SHP77 treated with DMSO at 0.1 percent for 48 hours (cell line): Measurements from ENCODE around the gene CD99.

Experiments used
- DNase-seq: peaks from one replicate; lab custom pipeline; 2025; lab: John Stamatoyannopoulos, UW

The CD99 gene, protein sequence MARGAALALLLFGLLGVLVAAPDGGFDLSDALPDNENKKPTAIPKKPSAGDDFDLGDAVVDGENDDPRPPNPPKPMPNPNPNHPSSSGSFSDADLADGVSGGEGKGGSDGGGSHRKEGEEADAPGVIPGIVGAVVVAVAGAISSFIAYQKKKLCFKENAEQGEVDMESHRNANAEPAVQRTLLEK

DNA sequence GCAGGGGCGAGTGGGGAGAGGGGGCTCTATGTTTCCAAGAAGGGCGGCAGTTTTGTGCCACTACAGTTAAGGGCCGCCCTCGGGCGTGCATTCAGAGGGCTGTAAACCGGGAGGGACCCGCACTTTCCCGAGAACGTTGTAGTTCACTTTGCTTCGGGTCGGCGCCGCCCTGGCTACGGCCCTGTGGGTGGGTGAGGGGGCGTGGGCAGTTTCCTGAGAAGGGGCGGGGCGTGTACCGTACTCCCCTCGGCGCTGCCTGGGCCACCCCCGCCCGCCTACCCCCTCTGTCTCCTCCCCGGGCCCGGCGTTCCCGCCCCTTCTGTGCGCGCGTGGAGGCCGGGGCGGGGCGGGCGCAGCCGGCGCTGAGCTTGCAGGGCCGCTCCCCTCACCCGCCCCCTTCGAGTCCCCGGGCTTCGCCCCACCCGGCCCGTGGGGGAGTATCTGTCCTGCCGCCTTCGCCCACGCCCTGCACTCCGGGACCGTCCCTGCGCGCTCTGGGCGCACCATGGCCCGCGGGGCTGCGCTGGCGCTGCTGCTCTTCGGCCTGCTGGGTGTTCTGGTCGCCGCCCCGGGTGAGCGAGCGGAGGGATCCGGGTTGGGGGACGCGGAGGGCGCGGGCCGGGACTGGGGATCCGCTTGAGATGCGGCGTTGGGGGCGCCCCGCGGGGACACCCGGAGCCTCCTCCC lies at the start of gene CD99:
Gene CD99, plus strand, starts transcription at position 440 of the 687 bp plus-strand sequence. Its CDS starts 66 bp downstream, at position 506.
- DNase-seq = no peak

DNA sequence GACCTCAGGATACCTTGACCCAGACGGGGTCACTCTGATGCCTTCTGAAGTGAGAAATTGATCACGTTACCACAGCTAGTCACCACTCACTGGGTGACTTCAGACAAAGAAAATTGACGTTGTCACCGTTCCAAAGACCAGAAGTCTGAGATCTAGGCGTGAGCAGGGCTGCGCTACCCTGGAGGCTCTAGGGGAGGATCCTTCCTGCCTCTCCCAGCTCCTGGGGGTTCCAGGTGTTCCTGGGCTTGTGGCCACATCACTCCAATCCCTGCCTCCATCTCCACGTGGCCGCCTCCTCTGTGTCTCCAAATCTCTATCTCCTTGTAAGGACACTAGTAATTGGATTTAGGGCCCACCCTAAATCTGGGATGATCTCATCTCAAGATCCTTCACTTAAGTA lies 48.9 kb upstream of the CD99 start:
- DNase-seq = no peak

DNA sequence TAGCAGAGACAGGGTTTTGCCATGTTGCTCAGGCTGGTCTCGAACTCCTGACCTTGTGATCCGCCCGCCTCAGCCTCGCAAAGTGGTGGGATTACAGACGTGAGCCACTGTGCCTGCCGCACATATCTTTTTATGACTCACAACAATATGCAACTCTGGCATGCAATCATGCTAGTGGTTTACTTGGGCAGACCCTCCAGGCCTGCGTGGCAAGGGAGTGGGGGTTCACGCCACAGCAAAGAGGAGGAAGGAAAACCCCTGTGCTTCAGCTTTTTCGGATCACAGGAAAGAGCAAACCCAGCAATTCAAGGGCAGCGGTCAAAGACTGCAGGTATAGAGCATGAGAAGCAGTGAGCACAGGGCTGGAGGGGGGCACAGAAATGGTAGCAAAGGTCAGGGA lies 48.3 kb upstream of the CD99 start:
- no peak for DNase-seq

DNA sequence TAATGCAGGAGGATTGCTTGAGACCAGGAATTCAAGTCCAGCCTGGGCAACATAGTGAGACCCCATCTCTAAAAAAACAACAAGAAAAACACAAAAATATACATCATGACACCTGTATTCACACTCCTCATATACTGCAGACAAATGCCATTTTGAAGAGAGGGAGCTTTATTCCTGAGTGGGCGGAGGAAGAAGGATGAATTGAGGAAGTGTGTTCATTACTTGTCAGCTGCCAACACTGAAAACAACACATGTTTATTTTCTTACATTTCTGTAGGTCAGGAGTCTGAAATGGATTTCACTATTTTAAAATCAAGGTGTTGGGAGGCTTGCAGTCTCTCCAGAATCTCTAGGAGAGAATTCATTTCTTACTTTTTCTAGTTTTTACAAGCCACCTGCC lies 47.2 kb upstream of the CD99 start:
- DNase-seq = no peak

DNA sequence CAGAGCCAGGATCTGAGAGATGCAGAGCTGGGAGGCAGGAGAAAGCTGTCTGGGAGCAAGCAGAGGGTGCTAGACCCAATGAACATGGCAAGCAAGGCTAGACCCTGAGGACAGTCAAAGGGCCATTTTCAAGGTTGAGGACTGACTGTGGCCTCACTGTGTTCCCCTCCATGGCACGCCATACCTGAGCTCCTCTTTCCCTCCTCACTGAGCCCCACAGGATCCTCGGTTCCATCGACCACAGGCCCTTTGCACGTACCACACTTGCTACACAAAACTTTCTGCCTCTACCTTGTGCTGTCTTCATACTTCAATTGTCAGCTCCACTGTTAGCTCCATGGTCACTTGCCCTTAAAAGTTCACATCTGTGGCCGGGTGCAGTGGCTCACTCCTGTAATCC lies 45.5 kb upstream of the CD99 start:
- no peak for DNase-seq

DNA sequence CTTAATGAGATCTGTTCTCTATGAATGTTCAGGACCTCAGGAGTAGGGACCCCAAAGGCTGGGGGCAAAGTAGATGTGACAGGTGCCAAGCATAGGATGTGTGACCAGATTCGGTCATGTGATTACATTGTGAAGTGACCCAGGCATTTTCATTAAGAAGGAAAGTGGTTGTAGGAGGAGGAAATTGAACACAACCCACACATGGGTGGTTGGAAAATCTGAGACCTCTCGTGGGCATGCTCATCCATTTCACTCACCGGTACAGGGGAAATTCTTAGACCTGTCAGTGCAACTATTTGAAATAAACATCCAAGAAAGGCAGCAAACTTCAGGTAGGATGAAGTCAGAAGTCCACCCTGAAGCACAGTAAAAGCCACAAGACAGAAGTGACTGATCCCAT lies 43.5 kb upstream of the CD99 start:
- DNase-seq = no peak

DNA sequence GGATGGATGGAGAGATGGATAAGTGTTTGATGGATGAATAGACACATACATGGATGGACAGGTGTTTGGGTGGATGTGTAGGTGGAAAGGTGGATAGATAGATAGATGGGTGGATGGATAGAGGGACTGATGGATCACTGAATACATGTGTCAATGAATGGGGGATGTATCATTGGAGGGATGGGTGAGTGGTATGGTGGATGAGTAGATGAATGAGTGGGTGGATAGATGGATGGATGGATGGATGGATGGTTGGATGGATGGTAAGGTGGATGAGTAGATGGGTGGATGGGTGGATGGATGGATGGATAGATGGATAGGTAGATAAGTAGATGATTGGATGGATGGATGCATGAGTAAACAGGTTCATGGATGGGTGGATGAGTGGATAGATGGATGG lies 41.1 kb upstream of the CD99 start:
- no peak for DNase-seq

DNA sequence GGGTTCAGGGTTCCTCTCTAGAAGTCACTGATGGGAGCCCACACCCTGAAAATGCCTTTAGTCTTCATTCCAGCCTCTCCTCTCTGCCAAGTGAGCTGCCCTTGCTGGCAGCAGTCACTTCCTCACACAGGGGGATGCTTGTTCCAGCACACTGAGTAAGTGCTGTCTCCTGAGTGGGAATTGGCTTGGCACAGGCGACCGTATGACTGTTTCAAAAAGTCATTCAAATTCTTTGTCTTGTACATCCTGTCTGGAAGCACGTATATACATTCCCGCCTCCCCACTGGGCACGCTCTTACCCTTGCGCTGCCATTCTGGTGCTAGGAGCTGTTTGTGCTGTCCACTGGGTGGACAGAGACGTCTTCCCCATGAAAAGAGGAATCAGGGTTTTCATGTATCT lies 40.2 kb upstream of the CD99 start:
- DNase-seq = no peak

DNA sequence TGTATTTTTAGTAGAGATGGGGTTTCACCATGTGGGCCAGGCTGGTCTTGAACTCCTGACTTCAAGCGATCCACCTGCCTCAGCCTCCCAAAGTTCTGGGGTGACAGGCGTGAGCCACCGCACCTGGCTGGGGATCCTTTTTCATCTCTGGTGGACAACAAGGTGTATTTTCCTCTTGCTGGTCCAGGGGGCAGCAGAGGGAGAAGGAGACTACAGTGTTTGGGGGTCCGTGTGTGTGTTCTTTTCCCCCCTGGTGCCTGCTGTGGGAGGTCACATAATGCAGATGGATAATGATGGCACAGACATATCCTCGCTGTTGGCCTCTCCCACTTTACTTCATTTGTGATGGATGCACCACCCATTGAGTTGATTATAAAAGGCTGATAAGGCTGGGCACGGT lies 39.0 kb upstream of the CD99 start:
- DNase-seq = no peak

DNA sequence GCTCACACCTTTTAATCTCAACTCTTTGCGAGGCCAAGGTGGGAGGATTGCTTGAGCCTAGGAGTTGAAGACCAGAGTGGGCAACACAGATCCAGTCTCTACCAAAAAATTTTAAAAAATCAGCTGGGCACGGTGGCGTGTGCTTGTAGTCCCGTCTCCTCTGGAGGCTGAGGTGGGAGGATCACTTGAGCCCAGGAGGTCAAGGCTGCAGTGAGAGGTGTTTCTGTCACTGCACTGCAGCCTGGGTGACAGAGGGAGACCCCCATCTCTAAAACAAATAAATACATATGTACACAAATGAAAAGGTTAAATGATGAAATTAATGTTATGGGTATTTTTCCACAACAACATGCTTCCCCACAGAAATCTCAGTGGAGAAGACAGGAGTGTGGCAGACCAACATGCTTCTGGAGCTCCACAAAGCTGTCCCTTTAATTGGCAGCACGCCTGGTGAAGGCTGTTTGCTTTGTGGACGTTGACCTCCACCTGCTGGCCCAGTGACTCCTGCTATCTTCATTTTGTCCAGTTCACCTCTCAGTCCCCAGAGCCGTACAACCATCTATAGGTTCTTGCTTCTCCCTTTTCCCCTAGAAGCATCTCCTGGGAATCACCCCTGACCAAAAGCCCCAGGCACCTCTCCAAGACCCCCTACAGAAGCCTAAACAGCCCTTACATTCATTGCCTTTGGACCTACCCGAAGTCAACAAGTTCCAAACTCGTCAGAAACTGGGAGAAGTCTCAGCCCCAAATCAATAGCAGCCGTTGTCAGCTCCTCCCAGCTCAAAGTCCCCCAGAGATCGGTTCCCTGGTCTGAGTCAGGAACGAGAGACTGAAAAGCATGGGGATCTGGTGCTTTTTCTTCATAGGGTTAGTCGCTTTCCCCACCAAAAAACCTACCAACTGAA lies 36.4 kb upstream of the CD99 start:
- DNase-seq = no peak

DNA sequence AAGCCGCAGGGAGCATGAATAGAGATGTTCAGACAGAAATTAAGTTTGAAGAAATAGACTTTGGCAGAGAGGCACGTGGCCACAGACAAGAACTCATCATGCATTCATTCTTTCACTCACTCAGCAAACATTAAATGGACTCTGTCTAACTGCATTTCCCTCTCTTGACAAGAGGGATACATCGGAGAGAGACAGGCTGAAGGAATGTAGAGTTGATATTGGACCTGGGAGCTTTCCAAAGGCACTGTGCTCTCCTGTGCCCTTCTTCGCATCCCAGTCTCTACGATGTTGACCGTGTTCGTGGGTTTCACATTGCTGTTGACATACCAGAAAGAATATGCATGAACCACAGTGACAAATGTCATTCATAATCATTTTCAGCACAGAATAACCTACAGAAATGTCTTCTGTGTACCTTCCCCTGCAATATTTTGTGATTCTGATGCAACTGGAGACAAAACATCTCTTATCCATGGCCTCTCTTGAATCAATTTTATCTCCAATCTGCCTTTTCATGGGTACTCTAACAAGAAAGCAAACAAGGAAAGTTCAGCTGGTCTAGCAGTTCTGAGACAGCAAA lies 34.7 kb upstream of the CD99 start:
- DNase-seq = no peak

DNA sequence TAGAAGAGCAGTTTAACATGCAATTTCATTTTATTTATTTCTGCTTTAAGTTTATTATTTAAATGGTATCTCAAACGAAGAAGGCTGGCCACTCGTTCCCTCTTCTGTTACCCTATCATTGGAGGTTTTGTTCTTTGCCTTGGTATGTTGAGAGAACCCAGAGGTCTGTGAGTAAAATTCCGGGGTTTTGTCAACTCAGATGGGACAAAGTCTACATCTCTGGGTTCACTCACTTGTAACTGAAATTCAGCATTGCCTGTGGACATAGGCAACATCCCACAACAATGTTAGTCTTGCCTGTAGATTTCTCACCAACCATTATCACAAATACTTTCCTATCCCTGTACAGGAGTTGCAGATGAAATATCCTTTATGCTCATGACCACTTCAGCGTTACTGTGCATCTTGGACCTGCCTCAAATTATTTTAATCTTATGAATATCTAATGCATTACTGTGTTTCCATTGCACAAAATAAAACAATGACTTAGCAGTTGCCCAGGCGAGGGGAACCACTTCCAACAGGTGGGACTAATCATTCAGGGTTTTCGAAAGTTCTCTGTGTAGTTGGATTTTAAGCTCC lies 33.5 kb upstream of the CD99 start:
- no peak for DNase-seq

DNA sequence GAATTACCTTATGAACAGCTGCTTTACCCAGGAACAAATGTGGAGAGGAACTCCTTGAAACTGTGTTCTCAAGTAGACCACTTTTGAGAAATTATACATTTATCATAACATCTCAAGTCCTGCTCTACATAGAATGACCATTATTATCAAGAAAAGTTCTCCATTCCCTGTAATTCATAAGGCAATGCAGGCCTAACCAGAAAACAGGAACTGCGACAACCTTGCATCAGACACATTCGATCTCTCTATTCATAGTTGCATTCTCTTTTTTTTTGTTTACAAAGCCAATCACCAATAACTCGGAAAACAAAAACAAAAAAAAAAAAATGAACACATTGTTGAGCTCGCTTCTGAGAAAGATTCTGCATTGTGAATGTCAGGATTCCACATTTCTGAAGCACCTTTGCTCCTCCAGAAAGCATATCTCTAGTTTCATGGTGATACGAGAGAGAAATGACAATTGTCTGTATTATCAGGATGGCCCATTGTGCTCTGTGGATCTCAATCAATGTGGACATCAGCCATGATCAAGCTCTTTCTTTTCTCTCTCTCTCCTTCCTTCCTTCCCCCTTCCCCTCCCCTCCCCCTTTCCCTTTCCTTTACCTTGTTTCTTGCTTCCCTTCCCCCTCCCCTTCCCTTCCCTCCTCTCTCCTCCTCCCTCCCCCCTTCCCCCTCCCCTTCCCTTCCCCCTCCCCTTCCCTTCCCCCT lies 32.4 kb upstream of the CD99 start:
- no peak for DNase-seq

DNA sequence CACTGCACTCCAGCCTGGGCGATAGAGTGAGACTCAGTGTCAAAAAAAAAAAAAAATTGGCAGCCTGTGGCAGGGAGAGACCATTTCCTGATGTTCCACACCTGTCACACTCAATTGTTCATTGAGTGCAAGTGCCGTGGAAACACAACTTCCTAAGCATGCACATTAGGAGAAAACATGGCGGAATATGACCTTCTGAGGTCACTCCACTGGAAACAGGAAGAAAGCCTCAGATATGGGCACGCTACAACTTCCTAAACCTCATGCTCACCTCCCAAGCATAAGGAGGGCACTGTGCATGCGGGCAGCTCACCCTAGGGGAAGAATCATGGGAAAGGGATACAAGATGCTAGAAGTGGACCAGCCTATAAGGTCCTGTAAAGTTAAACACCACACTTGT lies 28.5 kb upstream of the CD99 start:
- DNase-seq = no peak

DNA sequence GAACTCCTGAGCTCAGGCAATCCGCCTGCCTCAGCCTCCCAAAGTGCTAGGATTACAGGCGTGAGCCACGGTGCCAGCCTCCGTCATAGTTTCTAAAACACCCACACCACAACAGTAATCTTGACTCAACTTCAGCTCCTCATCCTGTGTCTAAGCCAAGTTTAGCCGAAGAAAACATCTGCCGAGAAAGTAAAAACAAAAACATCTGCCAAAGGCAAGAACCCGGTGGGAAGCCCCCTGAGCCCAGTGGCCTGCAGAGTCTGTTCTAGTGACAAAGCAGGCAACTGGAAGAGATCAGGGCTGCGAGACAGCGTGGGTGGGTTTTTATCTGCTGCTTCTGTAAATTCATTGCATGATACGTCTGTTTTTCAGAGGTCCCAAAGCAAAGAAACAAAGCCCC lies 26.6 kb upstream of the CD99 start:
- no peak for DNase-seq

DNA sequence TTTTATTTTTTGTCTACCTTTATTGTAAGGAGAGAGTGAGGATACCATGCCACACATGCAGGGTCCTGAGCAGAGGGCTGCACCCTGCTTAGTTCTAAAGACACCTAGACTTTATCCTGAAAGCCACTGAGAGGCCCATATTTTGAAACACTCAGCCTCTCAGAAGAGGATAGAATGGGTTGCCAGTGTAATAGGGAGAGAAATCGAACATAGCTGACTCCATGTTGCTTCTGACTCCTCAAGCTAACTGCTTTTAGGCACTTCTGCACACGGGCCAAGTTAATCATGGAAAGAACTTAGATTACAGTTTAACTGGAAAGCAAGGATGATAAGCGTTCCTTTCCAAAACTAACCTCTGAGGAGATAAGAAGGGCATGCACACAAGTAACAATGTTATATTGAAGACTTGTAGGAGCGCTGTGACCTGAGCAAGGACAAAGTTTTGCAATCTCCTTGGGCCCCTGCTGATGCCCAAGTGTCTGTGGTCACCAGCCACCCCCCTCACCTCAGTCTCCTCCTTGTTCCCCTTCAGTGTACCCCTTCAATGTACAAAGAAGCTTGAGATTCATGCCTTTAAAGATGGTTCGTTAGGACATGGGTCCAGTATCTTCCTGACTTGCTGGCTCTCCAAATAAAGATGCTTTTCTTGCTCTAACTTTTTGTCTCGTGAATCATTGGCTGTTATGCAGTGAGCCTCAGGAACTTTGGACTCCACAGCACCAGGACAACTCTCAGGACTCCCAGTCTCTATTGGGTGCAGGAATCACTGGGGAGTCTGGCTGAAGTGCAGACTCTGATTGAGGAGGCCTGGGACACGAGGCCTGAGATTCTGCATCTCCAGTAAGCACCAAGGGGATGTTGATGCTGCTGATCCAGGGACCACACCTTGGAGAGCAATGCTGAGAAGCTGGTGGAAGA lies 25.4 kb upstream of the CD99 start:
- no peak for DNase-seq

DNA sequence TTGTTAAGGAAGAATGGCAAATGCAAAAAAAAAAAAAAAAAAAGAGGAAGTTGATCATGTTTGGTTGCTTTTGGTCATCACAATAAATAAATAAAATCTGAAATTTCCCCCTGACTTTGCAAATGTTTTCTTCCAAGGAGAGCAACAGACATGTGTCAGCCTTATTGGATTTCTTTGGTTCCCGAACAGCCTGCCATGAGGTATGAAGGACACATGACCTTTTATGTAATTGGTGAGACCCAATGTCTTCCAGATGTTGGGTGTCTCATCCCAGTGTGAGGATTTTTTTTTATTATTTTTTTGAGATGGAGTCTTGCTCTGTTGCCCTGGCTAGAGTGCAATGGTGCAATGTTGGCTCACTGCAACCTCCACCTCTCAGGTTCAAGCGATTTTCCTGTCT lies 24.6 kb upstream of the CD99 start:
- DNase-seq = no peak

DNA sequence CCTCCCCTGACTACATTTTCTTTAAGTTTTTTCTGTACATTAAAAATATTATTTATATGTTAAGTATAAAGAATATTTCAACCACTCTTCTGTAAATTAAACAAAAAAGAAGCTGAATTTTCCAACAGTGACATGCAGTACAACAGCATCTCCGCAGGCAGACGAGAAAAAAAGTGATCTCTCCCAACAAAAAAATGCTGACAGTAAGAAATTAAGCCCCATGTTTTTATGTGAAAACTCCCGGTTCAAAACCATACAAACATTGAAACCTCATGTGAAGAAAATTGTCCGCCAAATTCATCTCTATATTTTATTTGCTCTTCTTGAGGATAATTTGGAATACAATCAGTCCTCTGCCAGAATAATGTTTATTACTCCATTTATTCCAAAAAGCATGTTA lies 20.1 kb upstream of the CD99 start:
- DNase-seq = no peak

DNA sequence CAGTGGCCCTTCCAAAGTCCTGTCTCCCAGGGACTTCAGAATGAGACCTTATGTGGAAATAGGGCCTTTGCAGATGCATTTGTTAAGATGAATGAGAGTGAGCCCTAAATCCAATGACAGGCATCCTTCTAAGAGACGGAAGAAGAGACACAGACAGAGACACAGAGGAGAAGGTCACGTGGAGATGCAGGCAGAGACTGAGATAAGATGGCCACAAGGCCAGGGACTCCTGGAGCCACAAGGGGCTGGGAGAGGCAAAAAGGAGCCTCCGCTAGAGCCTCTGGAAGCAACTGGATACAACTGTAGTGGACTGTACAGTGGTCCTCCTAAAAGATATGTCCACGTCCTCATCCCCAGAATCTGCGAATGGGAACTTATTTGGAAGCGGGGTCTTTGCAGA lies 19.0 kb upstream of the CD99 start:
- no peak for DNase-seq

DNA sequence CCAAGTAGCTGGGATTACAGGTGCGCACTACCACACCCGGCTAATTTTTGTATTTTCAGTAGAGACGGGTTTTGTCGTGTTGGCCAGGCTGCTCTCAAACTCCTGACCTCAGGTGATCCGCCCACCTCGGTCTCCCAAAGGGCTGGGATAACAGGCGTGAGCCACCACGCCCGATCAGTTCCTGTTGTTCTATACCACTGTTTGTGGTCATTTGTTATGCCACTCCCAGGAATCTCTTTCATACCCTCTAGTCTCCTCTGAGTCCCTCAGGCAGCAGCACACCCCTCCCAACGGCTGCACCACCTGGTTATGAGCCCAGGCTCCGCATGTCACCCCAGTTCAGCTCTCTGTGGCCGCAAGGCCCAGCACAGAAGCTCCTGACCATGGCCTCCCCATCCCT lies 17.5 kb upstream of the CD99 start:
- no peak for DNase-seq
